K562 (cell line): ENCODE measurements around the gene ITPR1. TPM values are rescaled to one million over a fixed set of nuclear protein-coding genes. Genes with fewer than 3 reads are reported as not detected.

Experiments
- ATAC-seq: fragments of 200-7000 bp; cut with Tn5 transposase; 3 replicates; pipeline ENCODE4 v1.9.1; 2020; ENCODE audit warnings: moderate library complexity
- BruUV-seq: library from RNA; stranded (reverse); fragments of 400-500 nt; replicated peaks from 2 replicates; lab custom pipeline; 2021; lab: Mats Ljungman, UMichigan
- CTCF ChIA-PET: fragments of 300-600 bp; formaldehyde crosslinking; extraction: SDS; loops from one replicate; lab custom pipeline; 2021; ENCODE audit warnings: low intra/inter-chr PET ratio; lab: Yijun Ruan, JAX
- POLR2A ChIA-PET: fragments of 300-600, 350-650 bp; sonication (Branson Sonifier 250); formaldehyde crosslinking; extraction: SDS; loops from one replicate; lab custom pipeline; 2021; ENCODE audit warnings: antibody characterized with exemption, inconsistent platforms; lab: Yijun Ruan, JAX
- DNase-seq, 4 experiments: peaks; one replicate each; pipeline versions ENCODE4 v3.0.0 to v3.0.0-alpha.2; 2011 to 2018; ENCODE audit warnings: low spot score in 3 of 4, mixed read lengths in 3 of 4; ENCODE audit errors: extremely low read depth in 1 of 4
- FAIRE-seq: peaks from 2 replicates; lab custom pipeline; 2011; peaks lifted over from hg19 to GRCh38; lab: Jason Lieb, UNC
- H2AFZ ChIP-seq: 2 replicates; pipeline ENCODE4 v1.6.0; 2011; ENCODE audit warnings: low read depth, low read length, control low read depth, inconsistent platforms
- H3K27ac ChIP-seq: fragments of 200-600 bp; 3 replicates; pipeline ENCODE4 v1.8.0; 2011; ENCODE audit warnings: low read depth, mild to moderate bottlenecking, control low read depth, inconsistent platforms, low read length, moderate library complexity, mixed read lengths; ENCODE audit errors: extremely low read depth
- H3K27me3 ChIP-seq, 2 experiments: fragments of 300-600 bp in 1 of 2; 2 replicates in 1 of 2; 3 replicates in 1 of 2; pipeline versions ENCODE4 v1.6.0 to v1.8.0; 2011; ENCODE audit warnings: inconsistent platforms in 2 of 2, low read length in 2 of 2, mild to moderate bottlenecking in 1 of 2, mixed read lengths in 1 of 2, moderate library complexity in 1 of 2; ENCODE audit not compliant: control insufficient read depth in 2 of 2, insufficient read depth in 2 of 2
- H3K36me3 ChIP-seq: fragments of 300-600 bp; 3 replicates; pipeline ENCODE4 v1.8.0; 2011; ENCODE audit warnings: mild to moderate bottlenecking, low read length, inconsistent platforms; ENCODE audit not compliant: control insufficient read depth, insufficient read depth
- H3K4me1 ChIP-seq, 2 experiments: fragments of 200-600 bp in 1 of 2; replicated peaks in 1 of 2; 2 replicates in 1 of 2; 3 replicates in 1 of 2; pipeline versions ENCODE4 v1.5.1 to v1.8.0; 2011; ENCODE audit warnings: inconsistent platforms in 2 of 2, low read length in 2 of 2, mild to moderate bottlenecking in 1 of 2, mixed read lengths in 1 of 2, moderate library complexity in 1 of 2; ENCODE audit not compliant: control insufficient read depth in 2 of 2, insufficient read depth in 2 of 2
- H3K4me2 ChIP-seq: 2 replicates; pipeline ENCODE4 v1.6.1; 2011; ENCODE audit warnings: low read length, control low read depth, inconsistent platforms, mixed read lengths; ENCODE audit not compliant: insufficient read depth
- H3K4me3 ChIP-seq: fragments of 200-600 bp; sonication (generic), shearing (Covaris generic); 2 replicates; pipeline ENCODE4 v1.5.1; 2016; ENCODE audit warnings: control low read depth, inconsistent platforms
- H3K79me2 ChIP-seq: fragments of 200-600 bp; 3 replicates; pipeline ENCODE4 v1.8.0; 2011; ENCODE audit warnings: low read length, inconsistent platforms; ENCODE audit not compliant: control insufficient read depth, insufficient read depth
- H3K9ac ChIP-seq, 2 experiments: 2 replicates each; pipeline versions ENCODE4 v1.6.0 to v1.6.1; 2011; ENCODE audit warnings: low read depth in 2 of 2, low read length in 2 of 2, control low read depth in 1 of 2, inconsistent platforms in 1 of 2, mild to moderate bottlenecking in 1 of 2, mixed read lengths in 1 of 2; ENCODE audit not compliant: insufficient read depth in 1 of 2
- H3K9me1 ChIP-seq: one replicate; pipeline ENCODE4 v1.6.0; 2011; ENCODE audit warnings: inconsistent platforms, mild to moderate bottlenecking, low read length, moderate library complexity; ENCODE audit not compliant: control insufficient read depth, insufficient read depth
- H3K9me3 ChIP-seq: replicated peaks from 2 replicates; pipeline ENCODE4 v1.5.1; 2011; ENCODE audit warnings: low read depth, low read length, inconsistent platforms; ENCODE audit not compliant: control insufficient read depth, insufficient read depth
- H4K20me1 ChIP-seq: replicated peaks from 2 replicates; pipeline ENCODE4 v1.6.1; 2011; ENCODE audit warnings: low read length, inconsistent platforms, mixed read lengths; ENCODE audit not compliant: control insufficient read depth, insufficient read depth
- DACH1 ChIP-seq: fragments of 450-650 bp; IDR thresholded peaks from 2 replicates; pipeline ENCODE4 v1.6.1; 2018; ENCODE audit not compliant: partially characterized antibody
- FOSL1 ChIP-seq: fragments of 200-800 bp; sonication (Bioruptor generic); conservative IDR thresholded peaks from 2 replicates; pipeline ENCODE4 v1.6.1; 2016; ENCODE audit warnings: missing genetic modification characterization, missing compliant biosample characterization
- MTA3 ChIP-seq: fragments of 450-650 bp; formaldehyde crosslinking; IDR thresholded peaks from 2 replicates; pipeline ENCODE4 v1.6.1; 2017; ENCODE audit warnings: mild to moderate bottlenecking, borderline replicate concordance
- PHB ChIP-seq: fragments of 250-450 bp; sonication (Bioruptor Pico); IDR thresholded peaks from 2 replicates; pipeline ENCODE4 v1.5.0; 2021
- PHB2 ChIP-seq: fragments of 450-650 bp; IDR thresholded peaks from 2 replicates; pipeline ENCODE4 v1.6.1; 2017; ENCODE audit warnings: low read depth
- RERE ChIP-seq: sonication (generic); formaldehyde crosslinking; IDR thresholded peaks from 2 replicates; pipeline ENCODE4 v1.8.0; 2023; ENCODE audit warnings: missing genetic modification reagents, mild to moderate bottlenecking, borderline replicate concordance
- XRCC5 ChIP-seq: fragments of 200-400 bp; formaldehyde crosslinking; IDR thresholded peaks from 2 replicates; pipeline ENCODE4 v1.6.1; 2017; ENCODE audit warnings: low read depth, mild to moderate bottlenecking, low read length
- ZC3H11A ChIP-seq: IDR thresholded peaks from 2 replicates; pipeline ENCODE4 v1.6.1; 2012; ENCODE audit warnings: low read depth, low read length, improper control_type of control experiment
- ZNF655 ChIP-seq: fragments of 250-450 bp; sonication (Bioruptor Pico); IDR thresholded peaks from 2 replicates; pipeline ENCODE4 v1.5.0; 2021
- WGBS: fragments of 100-300 bp; shearing (Covaris generic); methylation state at CpG from one replicate; pipeline ENCODE4 v1.1.6; 2016; ENCODE audit warnings: low coverage, mixed read lengths; ENCODE audit not compliant: insufficient coverage; ENCODE audit errors: missing lambda C conversion rate; 5-methylcytosine and 5-hydroxymethylcytosine counted together
- in situ Hi-C: fragments of 300-500 bp; cut with MboI; formaldehyde crosslinking; loops from 4 replicates; pipeline ENCODE4 v1.15.0; 2018; ENCODE audit warnings: inconsistent platforms, mixed read lengths
- intact Hi-C: fragments of 100-400 bp; cut with micrococcal nuclease; formaldehyde crosslinking; loops from 2 replicates; pipeline ENCODE4 v1.14.2; 2022
- polyA plus RNA-seq, 8 experiments: library from polyadenylated mRNA; depleted of rRNA in 4 of 8; stranded (reverse) in 5 of 8; unstranded in 3 of 8; fragments of >200 nt; fragmentation: Nextera tagmentation in 2 of 8; fragmentation: Illumina TruSeq in 1 of 8; extraction: Ambion mirVana in 2 of 8; extraction: Trizol in 1 of 8; gene quantifications; 2 replicates each; pipeline versions ENCODE4 v1.2.1 to v1.2.3, GENCODE V29; 2011 to 2014; ENCODE audit warnings: inconsistent platforms in 1 of 8, missing spikeins in 1 of 8
- total RNA-seq, 7 experiments: library from RNA; depleted of rRNA in 6 of 7; stranded (reverse); fragments of >200 nt in 6 of 7; fragmentation: Illumina TruSeq in 2 of 7; extraction: Trizol in 2 of 7; gene quantifications; 2 replicates each; pipeline versions ENCODE4 v1.2.1 to v1.2.3, GENCODE V29; 2011 to 2021; ENCODE audit warnings: low replicate concordance in 1 of 7

The ITPR1 gene
- total and polyA plus RNA-seq, 9 of the 15 experiments (the other 6 are each of a cell fraction or from before 2014, with no cell fraction given), result 22.4 to 40.0 (median 27.4) TPM

GRCh38 chr3:4795905-4796304, 302.8 kb downstream of the ITPR1 start:
- no peak overlapping the region for H2AFZ ChIP-seq
- FAIRE-seq, result no peak
- H3K79me2 ChIP-seq, result no peaks in the 10 kb centered on the region
- CTCF ChIA-PET, result no interaction called here
- DNase-seq, result no peak
- no peak overlapping the region for H3K4me3 ChIP-seq
- no peak; the same call in 2 of the 3 replicates for ATAC-seq
- in situ Hi-C loops, result no loop called here
- no peak overlapping the region for H3K4me2 ChIP-seq
- no peaks in the 10 kb centered on the region for H4K20me1 ChIP-seq
- H3K27ac ChIP-seq, result no peak overlapping the region
- no peaks in the 10 kb centered on the region; the same call in 2 of the 3 replicates for H3K36me3 ChIP-seq
- WGBS, result 75% methylated on average over 7 of the region's 7 CpGs
- POLR2A ChIA-PET, result interaction anchor here (0.6 to 3.0 kb wide), 6 partner anchors 8 to 184 kb away, joined by 3 to 20 read pairs (median 4); partner anchors contain the start of gene BHLHE40
- no peaks in the 10 kb centered on the region for H3K9me1 ChIP-seq
- H3K9ac ChIP-seq, result no peak overlapping the region
- H3K9me3 ChIP-seq, result no peaks in the 10 kb centered on the region
- H3K27me3 ChIP-seq, result no peaks in the 10 kb centered on the region
- no peak for TF ChIP-seq ZC3H11A
- peak; percentile 34 for TF ChIP-seq FOSL1 (tag)
- TF ChIP-seq, all 486 proteins: peak for 1
- intact Hi-C loops, result no loop called here
- H3K4me1 ChIP-seq, result no peaks in the 10 kb centered on the region
- no TSS peak for BruUV-seq

GRCh38 chr3:4797201-4797705, 304.1 kb downstream of the ITPR1 start:
- Histone ChIP-seq H3K27ac (no peak overlapping the region), H3K4me1 (no peaks in the 10 kb centered on the region), H2AFZ (no peak overlapping the region), H3K79me2 (no peaks in the 10 kb centered on the region), H3K4me3 (no peak overlapping the region), H3K36me3 (no peaks in the 10 kb centered on the region), H3K9me1 (no peaks in the 10 kb centered on the region), H3K4me2 (no peak overlapping the region), H4K20me1 (no peaks in the 10 kb centered on the region), H3K9me3 (no peaks in the 10 kb centered on the region), H3K27me3 (no peaks in the 10 kb centered on the region), H3K9ac (no peak overlapping the region)
- FAIRE-seq (no peak), ATAC-seq (no peak), DNase-seq (no peak)
- 84% methylated on average over 4 of the region's 4 CpGs for WGBS
- intact Hi-C loops (no loop called here), in situ Hi-C loops (no loop called here)
- POLR2A ChIA-PET, result interaction anchor here (0.5 to 3.0 kb wide), 4 partner anchors 9 to 97 kb away, joined by 3 to 20 read pairs (median 4); no protein-coding TSS in a partner anchor
- no peak for TF ChIP-seq MTA3
- no peak for TF ChIP-seq PHB (CRISPR knock-in tag)
- TF ChIP-seq PHB2, result no peak
- no peak for TF ChIP-seq ZNF655 (CRISPR knock-in tag)
- TF ChIP-seq DACH1, result no peak
- no peak for TF ChIP-seq RERE (CRISPR knock-in tag)
- no peak for TF ChIP-seq XRCC5
- BruUV-seq, result no TSS peak
- CTCF ChIA-PET, result no interaction called here
